Muscle of back (tissue), 10 donors: ENCODE results near the gene STIL. TPM values are rescaled to one million over a fixed set of nuclear protein-coding genes. Genes with fewer than 3 reads are reported as not detected.

Source experiments
- polyA plus RNA-seq, 10 donors: library from polyadenylated mRNA; unstranded; fragments of 120-200 nt; gene quantifications; one replicate each; pipeline ENCODE4 v1.2.1, GENCODE V29; 2013; ENCODE audit not compliant: insufficient read length in 10 of 10

STIL gene
- polyA plus RNA-seq, 10 donors: 3.1 to 6.3 (median 4.1) TPM

Other genes with a start within 250 kb of the STIL start
- under 1 TPM in 8 of 10 donors, not detected in 2; 0.09 to 0.49 (median 0.22) TPM for gene CYP4Z1, start 246.9 kb downstream of the STIL start, polyA plus RNA-seq
- under 1 TPM in 2 of 10 donors, not detected in 8; 0.04 to 0.10 TPM for gene CYP4A22, start 176.7 kb downstream of the STIL start, polyA plus RNA-seq
- gene PDZK1IP1, start 124.1 kb downstream of the STIL start, polyA plus RNA-seq: under 1 TPM in 5 of 10 donors, not detected in 5; 0.18 to 0.42 (median 0.31) TPM
- gene TAL1, start 81.9 kb downstream of the STIL start, polyA plus RNA-seq: 1 to 10 TPM; 2.6 to 5.0 (median 3.7) TPM
- 10 to 100 TPM; 58.8 to 77.3 (median 70.8) TPM for gene CMPK1, start 19.6 kb upstream of the STIL start, polyA plus RNA-seq
- under 1 TPM in 4 of 10 donors, not detected in 6; 0.05 to 0.21 (median 0.10) TPM for gene FOXE3, start 102.1 kb upstream of the STIL start, polyA plus RNA-seq
- gene FOXD2, start 123.9 kb upstream of the STIL start, polyA plus RNA-seq: under 1 TPM; 0.12 to 0.33 (median 0.26) TPM